NCI-H1436 (cell line): Measurements from ENCODE around the gene STYXL1.

Experiments used
- DNase-seq: peaks from one replicate; lab custom pipeline; 2025; lab: John Stamatoyannopoulos, UW

Gene STYXL1

DNA sequence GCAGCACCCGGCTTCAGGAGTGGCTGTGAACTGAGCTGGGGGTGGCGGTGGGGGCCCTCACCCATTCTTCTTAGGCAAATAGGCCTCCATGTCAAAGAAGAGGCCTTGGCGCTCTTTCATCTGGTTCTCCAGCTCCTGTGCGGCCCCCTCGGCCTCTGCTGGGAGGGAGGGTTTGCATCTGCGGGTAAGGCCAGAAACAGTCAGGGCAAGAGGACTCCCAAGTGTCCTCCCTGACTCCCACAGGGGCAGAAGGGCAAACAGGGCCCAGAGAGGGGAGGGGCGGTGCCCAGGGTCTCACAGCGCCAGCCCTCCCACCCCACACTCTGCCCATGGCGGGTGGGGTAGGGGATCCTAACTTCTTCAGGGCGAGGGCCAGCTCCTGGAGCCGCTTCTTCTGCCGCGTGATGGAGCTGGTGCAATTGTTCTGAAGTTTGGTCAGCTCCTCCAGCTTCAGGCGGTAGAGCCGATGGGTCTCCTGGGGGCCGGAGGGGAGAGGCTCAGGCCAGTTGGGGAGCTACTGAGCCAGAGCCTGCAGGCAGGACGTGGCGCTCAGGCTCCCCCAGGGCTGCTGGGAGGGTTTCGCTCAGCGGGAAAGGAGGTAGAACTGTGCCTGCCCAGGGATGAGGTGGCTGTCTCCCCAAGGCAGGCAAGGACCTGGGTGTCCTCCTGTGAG lies 55.6 kb downstream of the STYXL1 start:
- DNase-seq, result no peak

GRCh38 chr7:75991531-75992082 lies 56.2 kb downstream of the STYXL1 start:
- no peak for DNase-seq

- DNase-seq, result no peak
Observed at GRCh38 chr7:75989500-75990388, 58.1 kb downstream of the STYXL1 start.

DNA sequence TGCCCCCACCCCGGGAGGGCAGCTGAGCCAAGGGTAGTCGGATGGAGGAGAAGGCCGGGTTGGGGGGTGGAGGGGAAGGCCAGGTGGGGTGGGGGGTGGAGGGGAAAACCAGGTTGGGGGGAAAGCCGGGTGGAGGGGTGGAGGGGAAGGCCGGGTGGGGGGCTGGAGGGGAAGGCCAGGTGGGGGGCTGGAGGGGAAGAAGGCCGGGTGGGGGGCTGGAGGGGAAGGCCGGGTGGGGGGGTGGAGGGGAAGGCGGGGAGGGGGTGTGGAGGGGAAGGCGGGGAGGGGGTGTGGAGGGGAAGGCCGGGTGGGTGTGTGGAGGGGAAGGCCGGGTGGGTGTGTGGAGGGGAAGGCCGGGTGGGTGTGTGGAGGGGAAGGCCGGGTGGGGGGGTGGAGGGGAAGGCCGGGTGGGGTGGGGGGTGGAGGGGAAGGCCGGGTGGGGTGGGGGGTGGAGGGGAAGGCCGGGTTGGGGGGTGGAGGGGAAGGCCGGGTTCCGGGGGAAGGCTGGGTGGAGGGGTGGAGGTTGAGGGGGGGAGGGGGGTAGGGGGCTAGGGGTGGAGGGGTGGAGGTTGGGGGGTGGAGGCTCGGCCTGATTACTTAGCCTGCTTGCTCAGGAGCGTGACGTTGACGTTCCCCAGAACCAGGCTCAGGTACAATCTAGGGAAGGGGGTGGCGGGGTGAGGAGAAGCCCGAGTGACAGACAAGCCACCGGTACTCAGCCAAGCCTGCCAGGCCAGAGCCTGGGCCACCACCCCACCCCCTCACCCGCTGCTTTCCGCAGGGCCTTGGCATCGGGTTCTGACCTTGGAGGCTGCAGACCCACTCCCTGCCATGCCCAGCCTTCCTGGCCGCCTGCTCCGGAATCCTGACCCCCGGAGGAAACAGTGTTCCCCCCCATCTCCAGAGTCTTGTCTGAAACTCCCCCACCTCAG lies 59.0 kb downstream of the STYXL1 start:
- no peak for DNase-seq

DNA sequence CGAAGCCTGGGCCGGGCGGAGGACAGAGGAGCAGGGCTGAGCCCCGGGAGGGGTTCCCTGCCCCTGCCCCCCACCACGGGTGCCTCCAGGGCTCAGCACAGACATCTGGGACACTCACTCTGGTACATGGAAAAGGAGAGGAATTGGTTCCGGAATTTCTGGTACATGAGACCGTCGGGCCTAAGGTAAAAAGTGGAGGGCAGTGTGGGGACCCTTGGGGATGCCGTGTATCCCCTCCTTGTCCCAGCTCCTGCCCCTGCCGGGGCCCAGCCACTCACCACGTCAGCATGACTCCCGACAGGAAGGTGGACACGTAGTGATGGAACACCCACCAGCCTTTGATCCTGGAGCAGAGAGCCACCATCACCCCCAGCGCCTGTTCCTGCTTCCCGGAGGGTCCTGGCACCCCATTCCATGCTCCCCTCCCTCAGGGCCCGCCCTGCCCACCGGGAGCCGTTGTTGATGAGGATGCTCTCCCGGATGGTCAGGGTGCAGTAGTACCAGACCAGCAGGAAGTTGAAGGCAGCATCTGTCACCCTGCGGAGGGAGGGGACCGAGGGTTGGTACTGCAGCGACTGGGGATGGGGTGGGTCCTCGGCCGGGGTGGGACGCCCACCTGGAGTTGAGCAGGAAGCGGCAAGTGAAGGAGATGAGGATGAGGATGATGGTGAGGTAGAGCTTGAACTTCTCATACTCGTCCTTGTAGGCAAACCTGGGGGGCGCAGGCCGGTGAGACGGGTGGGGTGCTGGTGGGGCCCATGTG lies 59.8 kb downstream of the STYXL1 start:
- DNase-seq, result no peak

GRCh38 chr7:75987026-75987804 lies 60.6 kb downstream of the STYXL1 start:
- no peak for DNase-seq

DNA sequence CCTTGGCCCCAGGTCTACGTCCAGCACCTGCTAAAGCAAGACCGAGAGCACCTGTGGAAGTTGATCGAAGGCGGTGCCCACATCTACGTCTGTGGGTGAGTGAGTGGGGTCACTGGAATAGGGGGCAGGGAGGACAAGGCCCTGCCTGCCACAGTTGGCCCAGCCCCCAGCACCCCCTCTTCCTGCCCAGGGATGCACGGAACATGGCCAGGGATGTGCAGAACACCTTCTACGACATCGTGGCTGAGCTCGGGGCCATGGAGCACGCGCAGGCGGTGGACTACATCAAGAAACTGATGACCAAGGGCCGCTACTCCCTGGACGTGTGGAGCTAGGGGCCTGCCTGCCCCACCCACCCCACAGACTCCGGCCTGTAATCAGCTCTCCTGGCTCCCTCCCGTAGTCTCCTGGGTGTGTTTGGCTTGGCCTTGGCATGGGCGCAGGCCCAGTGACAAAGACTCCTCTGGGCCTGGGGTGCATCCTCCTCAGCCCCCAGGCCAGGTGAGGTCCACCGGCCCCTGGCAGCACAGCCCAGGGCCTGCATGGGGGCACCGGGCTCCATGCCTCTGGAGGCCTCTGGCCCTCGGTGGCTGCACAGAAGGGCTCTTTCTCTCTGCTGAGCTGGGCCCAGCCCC lies 61.5 kb downstream of the STYXL1 start:
- no peak for DNase-seq

GRCh38 chr7:75985518-75986146 lies 62.2 kb downstream of the STYXL1 start:
- no peak for DNase-seq

DNA sequence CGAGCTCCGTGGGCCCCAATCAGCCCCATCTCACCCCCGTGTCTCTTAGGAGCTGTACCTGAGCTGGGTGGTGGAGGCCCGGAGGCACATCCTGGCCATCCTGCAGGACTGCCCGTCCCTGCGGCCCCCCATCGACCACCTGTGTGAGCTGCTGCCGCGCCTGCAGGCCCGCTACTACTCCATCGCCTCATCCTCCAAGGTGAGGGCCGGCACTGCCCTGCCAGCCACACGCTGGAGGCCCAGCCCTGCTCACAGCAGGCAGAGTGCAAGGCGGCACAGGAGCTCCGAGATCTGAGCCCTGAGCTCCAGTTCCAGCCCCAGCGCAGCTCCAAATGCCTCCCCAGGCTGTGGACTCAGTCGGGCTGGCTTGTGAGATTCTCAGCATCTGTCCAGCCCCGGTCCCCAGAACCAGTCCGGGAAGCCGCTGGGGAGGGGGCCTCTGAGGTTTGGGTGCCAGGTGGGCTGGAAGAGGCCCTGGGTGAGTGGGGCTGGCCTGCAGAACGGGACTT lies 62.7 kb downstream of the STYXL1 start:
- no peak for DNase-seq

GRCh38 chr7:75984130-75985008 lies 63.4 kb downstream of the STYXL1 start:
- DNase-seq, result no peak

GRCh38 chr7:75983471-75984129 lies 64.2 kb downstream of the STYXL1 start:
- no peak for DNase-seq

DNA sequence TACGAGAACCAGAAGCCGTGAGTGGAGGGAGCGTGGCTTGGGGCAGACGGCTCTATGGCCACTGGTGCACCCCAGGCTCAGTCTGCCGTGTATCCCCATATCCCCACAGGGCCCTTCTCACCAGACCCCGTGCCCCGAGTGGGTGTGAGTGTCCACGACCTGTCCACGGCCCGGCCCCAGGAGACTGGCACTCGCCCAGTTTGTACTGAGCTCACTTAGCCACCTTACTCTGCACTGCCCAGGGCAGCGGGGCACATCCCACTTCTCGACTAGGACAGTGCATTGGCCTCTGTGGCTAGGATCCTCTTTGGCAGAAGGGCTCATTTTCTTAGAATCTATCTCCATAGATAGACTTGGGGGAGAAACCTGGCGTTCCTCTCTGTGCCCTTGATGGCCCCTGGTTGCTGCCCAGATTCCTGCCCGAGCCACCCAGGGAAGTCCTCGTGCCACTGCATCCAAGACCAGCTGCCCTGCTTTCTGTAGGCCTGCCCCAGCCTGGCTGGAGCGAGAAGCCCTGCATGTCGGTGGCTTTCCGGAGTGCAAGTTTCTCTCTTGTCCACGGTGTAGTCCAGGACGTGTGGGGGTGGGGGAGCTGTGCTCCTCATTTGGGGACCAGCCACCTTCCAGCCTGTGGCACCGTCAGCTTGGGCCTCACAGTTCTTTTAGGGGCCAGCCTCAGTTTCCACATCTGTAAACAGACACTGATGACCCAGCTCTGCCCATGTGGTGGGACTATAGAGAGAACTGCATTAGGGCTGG lies 65.3 kb downstream of the STYXL1 start:
- no peak for DNase-seq

DNA sequence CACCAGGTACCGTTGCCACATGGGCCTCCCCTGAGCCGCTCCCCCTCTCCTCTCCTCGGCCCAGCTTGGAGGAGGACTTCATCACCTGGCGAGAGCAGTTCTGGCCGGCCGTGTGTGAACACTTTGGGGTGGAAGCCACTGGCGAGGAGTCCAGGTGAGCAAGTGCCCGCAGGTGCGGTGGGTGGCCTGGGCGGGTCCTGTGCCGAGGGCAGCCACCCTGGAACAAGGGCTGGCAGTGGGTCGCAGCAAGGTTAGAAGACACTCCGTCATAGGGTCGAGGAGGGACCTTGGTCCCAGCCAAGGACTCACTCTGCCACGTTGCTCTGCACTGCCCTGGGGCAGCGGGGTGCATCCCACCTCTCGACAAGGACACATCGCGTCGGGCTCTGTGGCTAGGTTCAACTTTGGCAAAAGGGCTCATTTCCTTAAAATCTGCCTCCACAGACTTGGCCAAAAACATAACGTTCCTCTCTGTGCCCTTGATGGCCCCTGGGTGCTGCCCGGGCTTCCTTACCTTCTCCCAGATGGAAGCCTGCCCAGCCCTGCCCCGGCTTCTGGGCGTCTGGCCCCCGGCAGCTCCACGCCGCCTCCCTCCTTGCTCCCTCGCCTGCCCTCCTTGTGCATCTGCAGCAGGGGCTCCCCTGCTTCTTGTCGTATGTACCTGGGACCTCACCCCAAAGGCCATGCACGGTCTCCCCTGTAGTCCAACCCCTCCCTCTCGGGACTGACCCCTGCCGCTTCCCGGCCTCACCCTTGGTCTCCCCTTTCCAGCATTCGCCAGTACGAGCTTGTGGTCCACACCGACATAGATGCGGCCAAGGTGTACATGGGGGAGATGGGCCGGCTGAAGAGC lies 66.1 kb downstream of the STYXL1 start:
- DNase-seq, result no peak

DNA sequence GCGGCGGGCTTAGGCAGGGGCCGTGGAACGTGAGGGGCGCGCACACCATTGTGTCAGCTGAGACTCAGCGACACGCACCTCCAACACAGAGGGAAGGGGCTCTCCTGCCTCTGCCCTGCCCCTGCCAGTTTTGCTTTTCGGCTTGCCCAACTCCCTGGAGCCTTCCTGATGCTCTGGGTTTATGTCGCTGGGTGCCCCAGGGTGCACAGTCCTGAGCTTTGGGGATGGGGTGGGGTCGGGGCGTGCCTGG lies 66.7 kb downstream of the STYXL1 start:
- no peak for DNase-seq

- no peak for DNase-seq
Observed at GRCh38 chr7:75980430-75981202, 67.2 kb downstream of the STYXL1 start.
